ENCODE results near the gene MAP4. TPM values are rescaled to one million over a fixed set of nuclear protein-coding genes. Genes with fewer than 3 reads are reported as not detected.
A peak's percentile ranks its signal among the peaks of the same experiment; 100 is the strongest.

MAP4 gene
- total and polyA plus RNA-seq, 2 of the 13 experiments (the other 11 are each of a cell fraction or from before 2014, with no cell fraction given), result 33.1 to 38.7 TPM

DNA sequence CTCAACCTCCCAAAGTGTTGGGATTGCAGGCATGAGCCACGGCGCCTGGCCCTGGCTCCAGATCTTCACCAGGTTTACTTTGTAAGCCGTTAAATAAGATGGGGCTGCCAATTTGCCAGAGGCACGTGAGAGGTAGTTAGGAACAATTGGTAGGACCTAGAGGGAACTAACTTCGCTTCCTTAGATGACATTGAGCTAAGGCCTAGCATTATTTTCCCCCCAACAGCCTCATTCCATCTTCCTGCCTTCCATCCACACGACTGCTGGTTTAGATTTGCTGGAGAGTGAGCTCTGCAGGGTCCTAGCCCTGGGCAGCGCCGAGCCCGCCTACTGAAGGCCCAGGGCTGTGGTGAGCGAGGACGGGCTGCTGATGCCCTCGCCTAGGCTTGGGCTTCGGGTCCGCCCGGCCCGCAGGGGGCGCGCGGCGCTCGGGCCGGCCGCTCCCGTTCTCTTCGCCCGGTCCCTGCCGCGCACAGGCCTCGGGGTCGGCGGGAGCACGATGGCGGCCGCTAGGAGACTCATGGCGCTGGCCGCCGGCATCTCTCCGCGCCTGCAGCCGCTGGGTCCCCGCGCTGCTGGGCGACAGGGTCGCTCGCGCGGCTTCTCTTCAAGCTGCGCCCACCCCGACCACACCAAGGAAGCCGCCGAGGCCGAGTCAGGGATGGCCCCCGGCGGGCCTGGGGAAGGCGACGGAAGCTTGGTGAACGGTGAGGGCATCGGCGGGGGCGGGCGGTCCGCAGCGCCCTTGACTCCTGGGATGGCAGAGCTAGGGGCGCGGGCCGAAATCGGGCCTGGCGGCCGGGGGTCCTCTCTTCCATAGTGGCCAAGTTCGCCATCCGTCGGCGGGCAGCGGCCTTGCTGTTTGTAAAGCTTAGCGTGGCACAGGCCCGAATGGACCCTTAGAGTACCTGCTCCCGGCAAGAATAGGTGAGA is 191.4 kb downstream of the MAP4 start (continued):
- TF ChIP-seq ONECUT2 (CRISPR knock-in tag; IDR thresholded peaks at IDR 0.05), result no peak
- TF ChIP-seq, protein P1, sequence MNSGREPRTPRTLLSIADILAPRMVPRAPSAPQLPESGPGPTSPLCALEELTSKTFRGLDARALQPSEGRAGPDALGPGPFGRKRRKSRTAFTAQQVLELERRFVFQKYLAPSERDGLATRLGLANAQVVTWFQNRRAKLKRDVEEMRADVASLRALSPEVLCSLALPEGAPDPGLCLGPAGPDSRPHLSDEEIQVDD (CRISPR knock-in tag; IDR thresholded peaks at IDR 0.05; ENCODE audit: borderline replicate concordance), result peak; percentile 35; the same call in 1 of the 2 replicates
- no peak for TF ChIP-seq SMARCE1 (IDR thresholded peaks at IDR 0.05; ENCODE audit: borderline replicate concordance)
- peak; percentile 96 for TF ChIP-seq RBFOX2 (IDR thresholded peaks at IDR 0.05; ENCODE audit: low read depth, low read length)
- peak; percentile 48; the same call in 1 of the 2 replicates for TF ChIP-seq HNRNPUL1 (IDR thresholded peaks at IDR 0.05; ENCODE audit: low read depth, low read length)
- peak; percentile 59 for TF ChIP-seq ZNF883 (CRISPR knock-in tag; IDR thresholded peaks at IDR 0.05; ENCODE audit: not compliant biosample characterization)
- TF ChIP-seq BRF2 (CRISPR knock-in tag; IDR thresholded peaks at IDR 0.05), result no peak
- TF ChIP-seq RNF219 (CRISPR knock-in tag; IDR thresholded peaks at IDR 0.05), result no peak
- peak; percentile 8 to 51; a peak in 1 of 4 replicates for TF ChIP-seq NR2F1 (CRISPR knock-in tag; IDR thresholded peaks at IDR 0.05)
- TF ChIP-seq RFX1 (IDR thresholded peaks at IDR 0.05), result no peak
- no peak for TF ChIP-seq RXRB (CRISPR knock-in tag; IDR thresholded peaks at IDR 0.05; ENCODE audit: borderline replicate concordance)
- TF ChIP-seq MTF1 (CRISPR knock-in tag; IDR thresholded peaks at IDR 0.05), result 0 out of 2 replicates have a peak, but pooled peaks have one; percentile 63
- TF ChIP-seq, protein P2, sequence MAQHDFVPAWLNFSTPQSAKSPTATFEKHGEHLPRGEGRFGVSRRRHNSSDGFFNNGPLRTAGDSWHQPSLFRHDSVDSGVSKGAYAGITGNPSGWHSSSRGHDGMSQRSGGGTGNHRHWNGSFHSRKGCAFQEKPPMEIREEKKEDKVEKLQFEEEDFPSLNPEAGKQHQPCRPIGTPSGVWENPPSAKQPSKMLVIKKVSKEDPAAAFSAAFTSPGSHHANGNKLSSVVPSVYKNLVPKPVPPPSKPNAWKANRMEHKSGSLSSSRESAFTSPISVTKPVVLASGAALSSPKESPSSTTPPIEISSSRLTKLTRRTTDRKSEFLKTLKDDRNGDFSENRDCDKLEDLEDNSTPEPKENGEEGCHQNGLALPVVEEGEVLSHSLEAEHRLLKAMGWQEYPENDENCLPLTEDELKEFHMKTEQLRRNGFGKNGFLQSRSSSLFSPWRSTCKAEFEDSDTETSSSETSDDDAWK (CRISPR knock-in tag; IDR thresholded peaks at IDR 0.05), result no peak
- 0 out of 2 replicates have a peak, but pooled peaks have one; percentile 26 for TF ChIP-seq ZBTB20 (CRISPR knock-in tag; IDR thresholded peaks at IDR 0.05; ENCODE audit: borderline replicate concordance, low read depth)
- no peak for TF ChIP-seq TBX3 (IDR thresholded peaks at IDR 0.05; ENCODE audit: borderline replicate concordance)
- peak; percentile 71; the same call in 1 of the 2 replicates for TF ChIP-seq MEIS2 (CRISPR knock-in tag; IDR thresholded peaks at IDR 0.05)
- no peak for TF ChIP-seq NFIC (IDR thresholded peaks at IDR 0.05; ENCODE audit: low read length)
- TF ChIP-seq SAFB2 (CRISPR knock-in tag; IDR thresholded peaks at IDR 0.05; ENCODE audit: borderline replicate concordance, low read depth), result peak; percentile 78; the same call in 1 of the 2 replicates
- no peak for TF ChIP-seq ZNF17 (CRISPR knock-in tag; IDR thresholded peaks at IDR 0.05)
- peak; percentile 85 for TF ChIP-seq RAD21 (CRISPR knock-in tag; IDR thresholded peaks at IDR 0.05)
- TF ChIP-seq STAG1 (CRISPR knock-in tag; IDR thresholded peaks at IDR 0.05), result peak; percentile 59
- peak; percentile 81 for TF ChIP-seq ZNF431 (CRISPR knock-in tag; IDR thresholded peaks at IDR 0.05; ENCODE audit: borderline replicate concordance, low read depth)
- no peak for TF ChIP-seq PLRG1 (conservative IDR thresholded peaks at IDR 0.05)
- TF ChIP-seq HIVEP1 (CRISPR knock-in tag; IDR thresholded peaks at IDR 0.05), result peak; percentile 71; the same call in 1 of the 2 replicates
- no peak for TF ChIP-seq MAFF (IDR thresholded peaks at IDR 0.05; ENCODE audit: low read depth, low read length)
- TF ChIP-seq MATR3 (CRISPR knock-in tag; IDR thresholded peaks at IDR 0.05), result no peak
